H9 (cell line): Measurements from ENCODE around the gene TUBGCP5. TPM values are rescaled to one million over a fixed set of nuclear protein-coding genes. Genes with fewer than 3 reads are reported as not detected.

Experiments
- DNase-seq: peaks from one replicate; pipeline ENCODE4 v3.0.0-alpha.2; 2017
- H2AFZ ChIP-seq: one replicate; pipeline ENCODE4 v1.6.1; 2013; ENCODE audit warnings: mild to moderate bottlenecking, low read length, control low read depth, moderate library complexity
- H2AK5ac ChIP-seq: 2 replicates; pipeline ENCODE4 v1.6.1; 2013; ENCODE audit warnings: low read length, control low read depth, mixed read lengths; ENCODE audit not compliant: insufficient read length
- H2BK120ac ChIP-seq: one replicate; pipeline ENCODE4 v1.6.1; 2013; ENCODE audit warnings: low read depth, mild to moderate bottlenecking, low read length, control low read depth, inconsistent platforms; ENCODE audit not compliant: poor library complexity, severe bottlenecking
- H2BK12ac ChIP-seq: 2 replicates; pipeline ENCODE4 v1.6.1; 2013; ENCODE audit warnings: low read length, control low read depth, mixed read lengths, low read depth; ENCODE audit not compliant: insufficient read length
- H2BK15ac ChIP-seq: 2 replicates; pipeline ENCODE4 v1.6.1; 2013; ENCODE audit warnings: low read depth, low read length, control low read depth
- H2BK20ac ChIP-seq: one replicate; pipeline ENCODE4 v1.6.1; 2013; ENCODE audit warnings: low read depth, mild to moderate bottlenecking, low read length, control low read depth, inconsistent platforms; ENCODE audit not compliant: poor library complexity, severe bottlenecking
- H2BK5ac ChIP-seq: 2 replicates; pipeline ENCODE4 v1.6.1; 2013; ENCODE audit warnings: low read length, control low read depth, mixed read lengths; ENCODE audit not compliant: insufficient read length
- H3K14ac ChIP-seq: 2 replicates; pipeline ENCODE4 v1.6.1; 2013; ENCODE audit warnings: low read length, control low read depth; ENCODE audit not compliant: insufficient read depth
- H3K18ac ChIP-seq: 2 replicates; pipeline ENCODE4 v1.6.1; 2013; ENCODE audit warnings: low read depth, mild to moderate bottlenecking, mixed read lengths, low read length, control low read depth; ENCODE audit not compliant: insufficient read length
- H3K23ac ChIP-seq: 2 replicates; pipeline ENCODE4 v1.6.1; 2013; ENCODE audit warnings: low read length, control low read depth, mixed read lengths, low read depth; ENCODE audit not compliant: insufficient read length
- H3K23me2 ChIP-seq: 2 replicates; pipeline ENCODE4 v1.6.1; 2013; ENCODE audit warnings: low read depth, mild to moderate bottlenecking, mixed read lengths, low read length, control low read depth; ENCODE audit not compliant: insufficient read length, poor library complexity, severe bottlenecking
- H3K27ac ChIP-seq: 2 replicates; pipeline ENCODE4 v1.5.1; 2013; ENCODE audit warnings: low read length, control low read depth, mixed read lengths, low read depth; ENCODE audit not compliant: insufficient read length
- H3K27me3 ChIP-seq: 2 replicates; pipeline ENCODE4 v1.6.1; 2013; ENCODE audit warnings: low read length, control low read depth, inconsistent platforms; ENCODE audit not compliant: insufficient read depth
- H3K4ac ChIP-seq: 2 replicates; pipeline ENCODE4 v1.6.1; 2013; ENCODE audit warnings: low read depth, mild to moderate bottlenecking, control low read depth, inconsistent platforms, low read length, moderate library complexity
- H3K4me1 ChIP-seq: 2 replicates; pipeline ENCODE4 v1.6.1; 2013; ENCODE audit warnings: low read length, control low read depth, inconsistent platforms; ENCODE audit not compliant: insufficient read depth
- H3K4me2 ChIP-seq: 2 replicates; pipeline ENCODE4 v1.6.1; 2013; ENCODE audit warnings: low read length, control low read depth, mixed read lengths; ENCODE audit not compliant: insufficient read length, insufficient read depth
- H3K56ac ChIP-seq: 2 replicates; pipeline ENCODE4 v1.6.1; 2013; ENCODE audit warnings: low read depth, mild to moderate bottlenecking, mixed read lengths, low read length, control low read depth; ENCODE audit not compliant: insufficient read length
- H3K79me1 ChIP-seq: 2 replicates; pipeline ENCODE4 v1.6.1; 2013; ENCODE audit warnings: low read depth, mild to moderate bottlenecking, moderate library complexity, low read length, control low read depth, inconsistent platforms; ENCODE audit not compliant: insufficient read depth, poor library complexity, severe bottlenecking
- H3K79me2 ChIP-seq: 2 replicates; pipeline ENCODE4 v1.6.1; 2013; ENCODE audit warnings: low read length, control low read depth, inconsistent platforms; ENCODE audit not compliant: insufficient read depth
- H3K9ac ChIP-seq: 2 replicates; pipeline ENCODE4 v1.6.1; 2013; ENCODE audit warnings: low read length, control low read depth, mixed read lengths; ENCODE audit not compliant: insufficient read length; ENCODE audit errors: extremely low read depth
- H3K9me3 ChIP-seq: one replicate; pipeline ENCODE4 v1.6.1; 2013; ENCODE audit warnings: low read depth, low read length, inconsistent platforms; ENCODE audit not compliant: control insufficient read depth
- H3T11ph ChIP-seq: one replicate; pipeline ENCODE4 v1.6.1; 2013; ENCODE audit warnings: mild to moderate bottlenecking, low read length, control low read depth, inconsistent platforms
- H4K20me1 ChIP-seq: one replicate; pipeline ENCODE4 v1.6.1; 2013; ENCODE audit not compliant: control insufficient read depth, insufficient read length, insufficient read depth
- H4K5ac ChIP-seq: 2 replicates; pipeline ENCODE4 v1.6.1; 2013; ENCODE audit warnings: low read depth, mild to moderate bottlenecking, mixed read lengths, low read length, control low read depth; ENCODE audit not compliant: insufficient read length
- H4K8ac ChIP-seq: replicated peaks from 2 replicates; pipeline ENCODE4 v1.6.1; 2013; ENCODE audit warnings: low read length, control low read depth, mixed read lengths, low read depth; ENCODE audit not compliant: insufficient read length
- H4K91ac ChIP-seq: 2 replicates; pipeline ENCODE4 v1.6.1; 2013; ENCODE audit warnings: low read depth, mild to moderate bottlenecking, moderate library complexity, mixed read lengths, low read length, control low read depth; ENCODE audit not compliant: insufficient read length
- H3K27ac Mint-ChIP-seq, 3 experiments: 2 replicates in 2 of 3; 3 replicates in 1 of 3; pipeline ENCODE4 v1.8.0; 2020 to 2021; ENCODE audit warnings: mixed read lengths in 3 of 3, mild to moderate bottlenecking in 1 of 3, moderate library complexity in 1 of 3
- H3K27me3 Mint-ChIP-seq: 2 replicates; pipeline ENCODE4 v1.8.0; 2021; ENCODE audit warnings: low read depth, mild to moderate bottlenecking, moderate library complexity, mixed read lengths
- H3K36me3 Mint-ChIP-seq, 3 experiments: 2 replicates in 2 of 3; 3 replicates in 1 of 3; pipeline ENCODE4 v1.8.0; 2020 to 2021; ENCODE audit warnings: low read depth in 3 of 3, mixed read lengths in 3 of 3; ENCODE audit not compliant: insufficient read depth in 1 of 3
- H3K4me1 Mint-ChIP-seq, 2 experiments: 2 replicates each; pipeline ENCODE4 v1.8.0; 2020; ENCODE audit warnings: mixed read lengths in 2 of 2
- H3K4me3 Mint-ChIP-seq, 2 experiments: 2 replicates in 1 of 2; 3 replicates in 1 of 2; pipeline ENCODE4 v1.8.0; 2020 to 2021; ENCODE audit warnings: mild to moderate bottlenecking in 2 of 2, mixed read lengths in 2 of 2, moderate library complexity in 1 of 2
- H3K9me3 Mint-ChIP-seq, 2 experiments: 2 replicates in 1 of 2; 3 replicates in 1 of 2; pipeline ENCODE4 v1.8.0; 2020; ENCODE audit warnings: mild to moderate bottlenecking in 2 of 2, mixed read lengths in 2 of 2, moderate library complexity in 1 of 2
- WGBS: extraction: QIAGEN DNeasy Blood & Tissue Kit; methylation state at CpG from one replicate; pipeline ENCODE4 v1.1.7; 2013; ENCODE audit warnings: missing lambda C conversion rate, low lambda C conversion rate, mixed read lengths; ENCODE audit not compliant: insufficient read length; ENCODE audit errors: extremely low coverage; 5-methylcytosine and 5-hydroxymethylcytosine counted together
- total RNA-seq: library from RNA; stranded (reverse); gene quantifications from 2 replicates; pipeline ENCODE4 v1.2.1, GENCODE V29; 2021
- TF ChIP-seq, protein P1 (sequence below): fragments of 200-600 bp; sonication (generic); conservative IDR thresholded peaks from 3 replicates; pipeline ENCODE4 v1.8.0; 2021; ENCODE audit warnings: antibody characterized with exemption, mild to moderate bottlenecking

The TUBGCP5 gene
- total RNA-seq, 1 experiment from 2014 or later = 15.3 TPM

DNA sequence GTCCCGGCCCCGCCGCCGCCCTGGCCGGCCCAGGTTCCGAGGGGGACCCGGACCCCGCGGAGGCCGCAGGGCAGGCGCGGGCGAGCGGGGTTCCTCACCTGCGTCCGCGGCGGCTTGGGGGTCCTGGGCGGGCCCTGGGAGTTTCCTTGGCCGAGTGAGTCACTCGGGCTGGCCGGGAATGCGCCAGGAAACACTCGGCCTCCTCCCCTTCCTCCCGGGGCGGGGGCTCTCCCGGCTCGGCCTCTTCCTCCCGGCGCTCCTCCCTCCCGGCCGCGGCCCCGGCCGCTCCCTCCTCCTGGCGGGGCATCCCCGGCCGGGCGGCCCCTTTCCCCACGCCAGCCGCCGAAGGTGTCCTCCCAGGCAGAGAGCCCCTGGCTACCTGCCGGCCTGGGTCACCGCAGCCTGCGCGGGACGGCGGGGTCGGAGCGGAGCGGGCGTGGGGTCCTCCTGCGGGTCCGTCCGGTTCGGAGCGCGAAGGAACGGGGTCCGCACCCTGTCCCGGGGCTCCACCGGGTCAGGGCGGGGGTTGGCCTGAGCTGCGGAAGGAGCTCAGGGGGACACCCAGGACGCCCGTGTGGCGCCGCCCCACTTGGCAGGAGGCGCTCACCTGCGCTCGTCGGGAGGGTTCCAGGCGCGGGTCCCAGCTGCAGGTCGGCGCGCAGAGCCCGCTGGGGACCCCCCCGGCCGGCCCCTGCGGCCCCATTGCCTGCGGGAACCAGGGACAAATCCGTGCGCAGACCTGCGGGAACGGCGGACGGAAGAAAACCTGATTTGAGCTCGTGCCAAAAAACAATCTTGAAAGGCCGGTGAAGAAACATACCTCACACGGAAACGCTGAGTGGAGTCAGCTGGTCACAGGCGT is 58.9 kb downstream of the TUBGCP5 start, which contains the start of gene CYFIP1:
Gene CYFIP1, minus strand, starts transcription at position 180 of the 862 bp plus-strand sequence. CDS start 33,083 bp downstream, outside the sequence.
- peak; percentile 79 for DNase-seq
- H3K36me3 Mint-ChIP-seq = peaks cover 0 to 7% (median 0%) of the 10 kb centered on the region in 3 experiments; a peak in 2 of 7 replicates
- H3K9me3 Mint-ChIP-seq = peaks cover 0 to 2% of the 10 kb centered on the region in 2 experiments; a peak in 2 of 5 replicates
- Histone ChIP-seq H4K8ac (no peak within 1 kb of the TSS), H4K20me1 (no peaks in the 10 kb centered on the region), H3K27ac (no peak within 1 kb of the TSS), H3K9ac (peak within 1 kb of the TSS; percentile 83), H3K14ac (peak within 1 kb of the TSS; percentile 55; the same call in 1 of the 2 replicates), H3K79me1 (peaks cover 4% of the 10 kb centered on the region), H4K91ac (no peak within 1 kb of the TSS), H3T11ph (no peak within 1 kb of the TSS), H3K27me3 (peaks cover 6% of the 10 kb centered on the region; the same call in 1 of the 2 replicates), H2BK12ac (no peak within 1 kb of the TSS), H3K4me2 (peak within 1 kb of the TSS; percentile 93), H3K4me1 (0 out of 2 replicates have a peak, but pooled peaks cover 2% of the 10 kb centered on the region), H3K18ac (peak within 1 kb of the TSS; percentile 82), H3K4ac (no peak within 1 kb of the TSS), H2BK20ac (no peak within 1 kb of the TSS), H2BK5ac (no peak within 1 kb of the TSS), H3K9me3 (no peaks in the 10 kb centered on the region), H3K56ac (no peak within 1 kb of the TSS), H3K23me2 (peaks cover 14% of the 10 kb centered on the region), H2AK5ac (no peak within 1 kb of the TSS), H4K5ac (no peak within 1 kb of the TSS), H2BK120ac (no peak within 1 kb of the TSS), H3K23ac (no peak within 1 kb of the TSS), H2BK15ac (no peak within 1 kb of the TSS), H2AFZ (peak within 1 kb of the TSS; percentile 2), H3K79me2 (peaks cover 2% of the 10 kb centered on the region; the same call in 1 of the 2 replicates)
- peaks cover 49% of the 10 kb centered on the region for H3K27me3 Mint-ChIP-seq
- WGBS = no CpG with 5 or more reads among the region's 93 CpGs
- peak within 1 kb of the TSS in 2 of 3 experiments; percentile 5 to 74; a peak in 2 of 7 replicates for H3K27ac Mint-ChIP-seq
- TF ChIP-seq, protein P1, sequence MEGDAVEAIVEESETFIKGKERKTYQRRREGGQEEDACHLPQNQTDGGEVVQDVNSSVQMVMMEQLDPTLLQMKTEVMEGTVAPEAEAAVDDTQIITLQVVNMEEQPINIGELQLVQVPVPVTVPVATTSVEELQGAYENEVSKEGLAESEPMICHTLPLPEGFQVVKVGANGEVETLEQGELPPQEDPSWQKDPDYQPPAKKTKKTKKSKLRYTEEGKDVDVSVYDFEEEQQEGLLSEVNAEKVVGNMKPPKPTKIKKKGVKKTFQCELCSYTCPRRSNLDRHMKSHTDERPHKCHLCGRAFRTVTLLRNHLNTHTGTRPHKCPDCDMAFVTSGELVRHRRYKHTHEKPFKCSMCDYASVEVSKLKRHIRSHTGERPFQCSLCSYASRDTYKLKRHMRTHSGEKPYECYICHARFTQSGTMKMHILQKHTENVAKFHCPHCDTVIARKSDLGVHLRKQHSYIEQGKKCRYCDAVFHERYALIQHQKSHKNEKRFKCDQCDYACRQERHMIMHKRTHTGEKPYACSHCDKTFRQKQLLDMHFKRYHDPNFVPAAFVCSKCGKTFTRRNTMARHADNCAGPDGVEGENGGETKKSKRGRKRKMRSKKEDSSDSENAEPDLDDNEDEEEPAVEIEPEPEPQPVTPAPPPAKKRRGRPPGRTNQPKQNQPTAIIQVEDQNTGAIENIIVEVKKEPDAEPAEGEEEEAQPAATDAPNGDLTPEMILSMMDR = no peak
- peak within 1 kb of the TSS; percentile 91 to 98 for H3K4me3 Mint-ChIP-seq
- H3K4me1 Mint-ChIP-seq = peaks cover 8 to 13% of the 10 kb centered on the region in 2 experiments
